GM23338 (cell line): ENCODE measurements around the gene TBK1. TPM values are rescaled to one million over a fixed set of nuclear protein-coding genes. Genes with fewer than 3 reads are reported as not detected.
A peak's percentile ranks its signal among the peaks of the same experiment; 100 is the strongest.

Source experiments
- ATAC-seq: fragments of 200-7000 bp; cut with Tn5 transposase; 3 replicates; pipeline ENCODE4 v1.9.1; 2020
- DNase-seq: peaks from one replicate; pipeline ENCODE4 v3.0.0-alpha.2; 2015; ENCODE audit warnings: low spot score
- H2AFZ ChIP-seq: fragments of 200-600 bp; sonication (generic); 2 replicates; pipeline ENCODE4 v1.8.0; 2016; ENCODE audit warnings: antibody characterized with exemption, mild to moderate bottlenecking, moderate library complexity
- H3F3A ChIP-seq: fragments of 200-600 bp; sonication (generic); replicated peaks from 2 replicates; pipeline ENCODE4 v1.8.0; 2017; ENCODE audit warnings: antibody characterized with exemption, mixed run types, low read depth
- H3K27ac ChIP-seq: fragments of 200-600 bp; sonication (generic); 2 replicates; pipeline ENCODE4 v1.6.1; 2016; ENCODE audit warnings: low read depth
- H3K27me3 ChIP-seq: fragments of 200-600 bp; sonication (generic); 2 replicates; pipeline ENCODE4 v1.8.0; 2016; ENCODE audit warnings: mild to moderate bottlenecking, mixed run types, moderate library complexity; ENCODE audit not compliant: insufficient read depth
- H3K36me3 ChIP-seq: fragments of 200-600 bp; sonication (generic); 2 replicates; pipeline ENCODE4 v1.8.0; 2016; ENCODE audit warnings: mild to moderate bottlenecking; ENCODE audit not compliant: insufficient read depth
- H3K4me1 ChIP-seq: fragments of 200-600 bp; sonication (generic); 2 replicates; pipeline ENCODE4 v1.8.0; 2016; ENCODE audit warnings: mild to moderate bottlenecking, moderate library complexity; ENCODE audit not compliant: insufficient read depth
- H3K4me2 ChIP-seq: fragments of 200-600 bp; sonication (generic); 2 replicates; pipeline ENCODE4 v1.7.1; 2017; ENCODE audit warnings: mixed run types
- H3K4me3 ChIP-seq: fragments of 200-600 bp; sonication (generic); 2 replicates; pipeline ENCODE4 v1.6.1; 2016; ENCODE audit warnings: mixed run types
- H3K79me2 ChIP-seq: fragments of 200-600 bp; sonication (generic); replicated peaks from 2 replicates; pipeline ENCODE4 v1.8.0; 2017; ENCODE audit warnings: mild to moderate bottlenecking; ENCODE audit not compliant: insufficient read depth
- H3K9me2 ChIP-seq: fragments of 200-600 bp; sonication (generic); 2 replicates; pipeline ENCODE4 v1.8.0; 2017; ENCODE audit not compliant: insufficient read depth
- H4K20me1 ChIP-seq: fragments of 200-600 bp; sonication (generic); replicated peaks from 2 replicates; pipeline ENCODE4 v1.8.0; 2017; ENCODE audit warnings: mild to moderate bottlenecking; ENCODE audit not compliant: insufficient read depth
- H3K27ac Mint-ChIP-seq: 2 replicates; pipeline ENCODE4 v1.8.0; 2020; ENCODE audit warnings: inconsistent platforms, mild to moderate bottlenecking, moderate library complexity, mixed read lengths
- H3K27me3 Mint-ChIP-seq: 3 replicates; pipeline ENCODE4 v1.8.0; 2022; ENCODE audit warnings: low read depth, mild to moderate bottlenecking, moderate library complexity, mixed read lengths, inconsistent platforms; ENCODE audit not compliant: insufficient read depth, poor library complexity
- H3K36me3 Mint-ChIP-seq: 3 replicates; pipeline ENCODE4 v1.8.0; 2021; ENCODE audit warnings: low read depth, mild to moderate bottlenecking, inconsistent platforms, moderate library complexity, mixed read lengths
- H3K4me1 Mint-ChIP-seq: 3 replicates; pipeline ENCODE4 v1.8.0; 2020; ENCODE audit warnings: mild to moderate bottlenecking, inconsistent platforms, mixed read lengths
- H3K4me3 Mint-ChIP-seq: 3 replicates; pipeline ENCODE4 v1.8.0; 2021; ENCODE audit warnings: moderate library complexity, mild to moderate bottlenecking, inconsistent platforms, mixed read lengths
- H3K9me3 Mint-ChIP-seq: 3 replicates; pipeline ENCODE4 v1.8.0; 2020; ENCODE audit warnings: moderate library complexity, mild to moderate bottlenecking, inconsistent platforms, mixed read lengths
- CREB1 ChIP-seq: fragments of 250-450 bp; sonication (Bioruptor Pico); IDR thresholded peaks from 2 replicates; pipeline ENCODE4 v1.5.0; 2020; ENCODE audit warnings: low read depth, mild to moderate bottlenecking, moderate library complexity
- CTCF ChIP-seq, 2 experiments: fragments of 200-600 bp in 1 of 2; sonication (generic) in 1 of 2; conservative IDR thresholded peaks; 2 replicates each; pipeline versions ENCODE4 v1.5.1 to v1.6.1; 2016 to 2017; ENCODE audit warnings: antibody characterized with exemption in 2 of 2, low read depth in 2 of 2, mild to moderate bottlenecking in 2 of 2, moderate library complexity in 1 of 2
- JUNB ChIP-seq: IDR thresholded peaks from one replicate; pipeline ENCODE4 v1.6.1; 2016; ENCODE audit warnings: antibody characterized with exemption; ENCODE audit not compliant: unreplicated experiment
- NANOG ChIP-seq: IDR thresholded peaks from 2 replicates; pipeline ENCODE4 v1.6.1; 2016; ENCODE audit warnings: antibody characterized with exemption, borderline replicate concordance
- POLR2AphosphoS5 ChIP-seq: IDR thresholded peaks from 2 replicates; pipeline ENCODE4 v1.6.1; 2016; ENCODE audit warnings: antibody characterized with exemption, low read depth
- STAT1 ChIP-seq: IDR thresholded peaks from one replicate; pipeline ENCODE4 v1.6.1; 2016; ENCODE audit warnings: antibody characterized with exemption; ENCODE audit not compliant: unreplicated experiment
- ZNF114 ChIP-seq: fragments of 250-450 bp; sonication (Bioruptor Pico); IDR thresholded peaks from 2 replicates; pipeline ENCODE4 v1.5.0; 2020; ENCODE audit warnings: mild to moderate bottlenecking, moderate library complexity
- ZNF331 ChIP-seq: fragments of 250-450 bp; sonication (Bioruptor Pico); IDR thresholded peaks from 2 replicates; pipeline ENCODE4 v1.5.0; 2020; ENCODE audit warnings: low read depth, mild to moderate bottlenecking, moderate library complexity
- polyA plus RNA-seq: library from polyadenylated mRNA; unstranded; fragments of >200 nt; fragmentation: Nextera tagmentation; extraction: Ambion mirVana; gene quantifications from 2 replicates; pipeline ENCODE4 v1.2.1, GENCODE V29; 2016
- total RNA-seq: library from RNA; depleted of rRNA; stranded (reverse); fragments of >200 nt; shearing (Covaris generic); gene quantifications from 2 replicates; pipeline ENCODE4 v1.2.3, GENCODE V29; 2014
- TF ChIP-seq, protein P1 (sequence below): IDR thresholded peaks from one replicate; pipeline ENCODE4 v1.6.1; 2018; ENCODE audit warnings: antibody characterized with exemption; ENCODE audit not compliant: unreplicated experiment
- TF ChIP-seq, protein P2 (sequence below): IDR thresholded peaks from 2 replicates; pipeline ENCODE4 v1.6.1; 2016; ENCODE audit warnings: antibody characterized with exemption

Gene TBK1
- total and polyA plus RNA-seq, 2 experiments from 2014 or later: 21.7 to 29.9 TPM

GRCh38 chr12:64549108-64549507, 97.2 kb downstream of the TBK1 start:
- TF ChIP-seq NANOG (no peak), POLR2AphosphoS5 (no peak), ZNF114 (no peak)
- no peak for DNase-seq
- Mint-ChIP-seq H3K27ac (no peak overlapping the region), H3K4me3 (no peak overlapping the region), H3K36me3 (no peaks in the 10 kb centered on the region), H3K9me3 (no peaks in the 10 kb centered on the region), H3K4me1 (peaks cover 11% of the 10 kb centered on the region; the same call in 2 of the 3 replicates), H3K27me3 (no peaks in the 10 kb centered on the region)
- Histone ChIP-seq H3K9me2 (no peaks in the 10 kb centered on the region), H3K27ac (no peak overlapping the region), H3K4me2 (no peak overlapping the region), H3K4me1 (peaks cover 3% of the 10 kb centered on the region), H3F3A (peaks cover 6% of the 10 kb centered on the region), H2AFZ (no peak overlapping the region), H3K36me3 (no peaks in the 10 kb centered on the region), H3K4me3 (no peak overlapping the region), H3K79me2 (no peaks in the 10 kb centered on the region), H4K20me1 (no peaks in the 10 kb centered on the region), H3K27me3 (no peaks in the 10 kb centered on the region)
- ATAC-seq: no peak

DNA sequence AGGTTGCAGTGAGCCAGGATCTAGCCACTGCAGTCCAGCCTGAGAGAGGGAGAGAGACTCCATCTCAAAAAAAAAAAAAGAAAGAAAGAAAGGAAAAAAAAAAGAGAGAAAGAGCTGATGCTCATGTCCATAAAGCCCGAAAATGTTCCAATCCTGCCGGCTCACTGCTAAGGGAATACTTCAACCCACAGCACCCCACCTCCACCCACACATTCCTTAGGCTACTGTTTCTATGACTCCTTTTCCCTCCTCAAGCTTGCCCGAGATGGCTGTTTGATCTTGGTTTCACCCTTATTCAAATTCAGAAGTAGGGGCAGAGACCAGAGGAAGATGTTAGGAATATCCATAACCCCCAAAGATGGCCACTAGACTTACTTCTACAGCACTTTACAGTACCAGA, 98.8 kb downstream of the TBK1 start:
- ATAC-seq: peak; percentile 31; the same call in 2 of the 3 replicates
- H3K4me3 Mint-ChIP-seq: no peak overlapping the region
- no peaks in the 10 kb centered on the region; the same call in 1 of the 2 replicates for H3K4me1 ChIP-seq
- TF ChIP-seq CREB1 (CRISPR knock-in tag) (no peak), JUNB (no peak), CTCF (conservative IDR thresholded peaks at IDR 0.05; ENCODE audit: low read depth in 2 of 2) (no peak), ZNF331 (CRISPR knock-in tag) (no peak), ZNF114 (no peak), NANOG (no peak), STAT1 (no peak)
- TF ChIP-seq, protein P1, sequence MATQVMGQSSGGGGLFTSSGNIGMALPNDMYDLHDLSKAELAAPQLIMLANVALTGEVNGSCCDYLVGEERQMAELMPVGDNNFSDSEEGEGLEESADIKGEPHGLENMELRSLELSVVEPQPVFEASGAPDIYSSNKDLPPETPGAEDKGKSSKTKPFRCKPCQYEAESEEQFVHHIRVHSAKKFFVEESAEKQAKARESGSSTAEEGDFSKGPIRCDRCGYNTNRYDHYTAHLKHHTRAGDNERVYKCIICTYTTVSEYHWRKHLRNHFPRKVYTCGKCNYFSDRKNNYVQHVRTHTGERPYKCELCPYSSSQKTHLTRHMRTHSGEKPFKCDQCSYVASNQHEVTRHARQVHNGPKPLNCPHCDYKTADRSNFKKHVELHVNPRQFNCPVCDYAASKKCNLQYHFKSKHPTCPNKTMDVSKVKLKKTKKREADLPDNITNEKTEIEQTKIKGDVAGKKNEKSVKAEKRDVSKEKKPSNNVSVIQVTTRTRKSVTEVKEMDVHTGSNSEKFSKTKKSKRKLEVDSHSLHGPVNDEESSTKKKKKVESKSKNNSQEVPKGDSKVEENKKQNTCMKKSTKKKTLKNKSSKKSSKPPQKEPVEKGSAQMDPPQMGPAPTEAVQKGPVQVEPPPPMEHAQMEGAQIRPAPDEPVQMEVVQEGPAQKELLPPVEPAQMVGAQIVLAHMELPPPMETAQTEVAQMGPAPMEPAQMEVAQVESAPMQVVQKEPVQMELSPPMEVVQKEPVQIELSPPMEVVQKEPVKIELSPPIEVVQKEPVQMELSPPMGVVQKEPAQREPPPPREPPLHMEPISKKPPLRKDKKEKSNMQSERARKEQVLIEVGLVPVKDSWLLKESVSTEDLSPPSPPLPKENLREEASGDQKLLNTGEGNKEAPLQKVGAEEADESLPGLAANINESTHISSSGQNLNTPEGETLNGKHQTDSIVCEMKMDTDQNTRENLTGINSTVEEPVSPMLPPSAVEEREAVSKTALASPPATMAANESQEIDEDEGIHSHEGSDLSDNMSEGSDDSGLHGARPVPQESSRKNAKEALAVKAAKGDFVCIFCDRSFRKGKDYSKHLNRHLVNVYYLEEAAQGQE: no peak
- TF ChIP-seq, protein P2, sequence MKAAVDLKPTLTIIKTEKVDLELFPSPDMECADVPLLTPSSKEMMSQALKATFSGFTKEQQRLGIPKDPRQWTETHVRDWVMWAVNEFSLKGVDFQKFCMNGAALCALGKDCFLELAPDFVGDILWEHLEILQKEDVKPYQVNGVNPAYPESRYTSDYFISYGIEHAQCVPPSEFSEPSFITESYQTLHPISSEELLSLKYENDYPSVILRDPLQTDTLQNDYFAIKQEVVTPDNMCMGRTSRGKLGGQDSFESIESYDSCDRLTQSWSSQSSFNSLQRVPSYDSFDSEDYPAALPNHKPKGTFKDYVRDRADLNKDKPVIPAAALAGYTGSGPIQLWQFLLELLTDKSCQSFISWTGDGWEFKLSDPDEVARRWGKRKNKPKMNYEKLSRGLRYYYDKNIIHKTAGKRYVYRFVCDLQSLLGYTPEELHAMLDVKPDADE: no peak

More for the DNA sequence above, 98.8 kb downstream of the TBK1 start:
- H3K4me3 ChIP-seq: no peak overlapping the region
- Mint-ChIP-seq H3K27me3 (no peaks in the 10 kb centered on the region), H3K4me1 (peaks cover 4% of the 10 kb centered on the region; the same call in 2 of the 3 replicates), H3K36me3 (no peaks in the 10 kb centered on the region), H3K9me3 (no peaks in the 10 kb centered on the region), H3K27ac (no peak overlapping the region)
- 0 out of 2 replicates have a peak overlapping the region, but pooled peaks have one; percentile 14 for H2AFZ ChIP-seq
- H3K27ac ChIP-seq: no peak overlapping the region
- no peak overlapping the region for H3K4me2 ChIP-seq
- DNase-seq: no peak
- H3F3A ChIP-seq: no peaks in the 10 kb centered on the region
- no peaks in the 10 kb centered on the region for H3K27me3 ChIP-seq
- no peaks in the 10 kb centered on the region for H4K20me1 ChIP-seq
- no peaks in the 10 kb centered on the region for H3K36me3 ChIP-seq
- H3K79me2 ChIP-seq: no peaks in the 10 kb centered on the region
- H3K9me2 ChIP-seq: no peaks in the 10 kb centered on the region
